Stimulated activated naive B cell treated with anti-CD40 and anti-IgM and Interleukin-4, amounts not matched to agents 10 μg/mL and 1 μg/mL and 100 μg/mL, for 72 hours (primary cell): ENCODE data around the gene PLAGL2.
A peak's percentile ranks its signal among the peaks of the same experiment; 100 is the strongest.

ENCODE experiments used
- ATAC-seq, 2 donors: fragments of 150-1000 bp; cut with Tn5 transposase; replicated peaks; 2 replicates each; pipeline ENCODE4 v1.10.0; 2021; ENCODE audit warnings: moderate library complexity in 1 of 2
- DNase-seq: peaks from one replicate; pipeline ENCODE4 v3.0.0; 2021
- H3K27ac Mint-ChIP-seq: one replicate; pipeline ENCODE4 v1.8.0; 2022; ENCODE audit warnings: mild to moderate bottlenecking, mixed read lengths
- H3K27me3 Mint-ChIP-seq, 2 donors: one replicate each; pipeline ENCODE4 v1.8.0; 2022; ENCODE audit warnings: mixed read lengths in 2 of 2
- H3K36me3 Mint-ChIP-seq, 2 donors: one replicate each; pipeline ENCODE4 v1.8.0; 2022; ENCODE audit warnings: mixed read lengths in 2 of 2, mild to moderate bottlenecking in 1 of 2
- H3K4me1 Mint-ChIP-seq, 2 donors: one replicate each; pipeline ENCODE4 v1.8.0; 2022; ENCODE audit warnings: mixed read lengths in 2 of 2, mild to moderate bottlenecking in 1 of 2
- H3K4me3 Mint-ChIP-seq, 2 donors: one replicate each; pipeline ENCODE4 v1.8.0; 2022; ENCODE audit warnings: mild to moderate bottlenecking in 2 of 2, mixed read lengths in 2 of 2, moderate library complexity in 1 of 2
- H3K9me3 Mint-ChIP-seq, 2 donors: one replicate each; pipeline ENCODE4 v1.8.0; 2022; ENCODE audit warnings: mixed read lengths in 2 of 2, mild to moderate bottlenecking in 1 of 2

The PLAGL2 gene

GRCh38 chr20:32236048-32236533, 28.5 kb upstream of the PLAGL2 start:
- Mint-ChIP-seq H3K27me3 (no peaks in the 10 kb centered on the region), H3K36me3 (peaks cover 46 to 55% of the 10 kb centered on the region in 2 donors), H3K27ac (peak overlapping the region; percentile 31), H3K4me3 (no peak overlapping the region), H3K4me1 (peaks cover 33 to 42% of the 10 kb centered on the region in 2 donors), H3K9me3 (no peaks in the 10 kb centered on the region)
- no peak for DNase-seq
- ATAC-seq, result no peak

GRCh38 chr20:32235331-32236047, 27.9 kb upstream of the PLAGL2 start:
- H3K4me3 Mint-ChIP-seq, result no peak overlapping the region
- peaks cover 52 to 61% of the 10 kb centered on the region in 2 donors for H3K36me3 Mint-ChIP-seq
- H3K27me3 Mint-ChIP-seq, result no peaks in the 10 kb centered on the region
- H3K9me3 Mint-ChIP-seq, result no peaks in the 10 kb centered on the region
- ATAC-seq (no peak), DNase-seq (no peak)
- H3K27ac Mint-ChIP-seq, result peak overlapping the region; percentile 76
- H3K4me1 Mint-ChIP-seq, result peaks cover 37 to 45% of the 10 kb centered on the region in 2 donors

GRCh38 chr20:32234135-32234808, 26.7 kb upstream of the PLAGL2 start:
- H3K9me3 Mint-ChIP-seq, result no peaks in the 10 kb centered on the region
- no peak overlapping the region for H3K4me3 Mint-ChIP-seq
- DNase-seq (no peak), ATAC-seq (no peak)
- H3K27ac Mint-ChIP-seq, result no peak overlapping the region
- H3K4me1 Mint-ChIP-seq, result peaks cover 28 to 33% of the 10 kb centered on the region in 2 donors
- peaks cover 56 to 71% of the 10 kb centered on the region in 2 donors for H3K36me3 Mint-ChIP-seq
- no peaks in the 10 kb centered on the region for H3K27me3 Mint-ChIP-seq

- H3K4me1 Mint-ChIP-seq, result peaks cover 28 to 32% of the 10 kb centered on the region in 2 donors
- H3K36me3 Mint-ChIP-seq, result peaks cover 63 to 79% of the 10 kb centered on the region in 2 donors
- H3K27me3 Mint-ChIP-seq, result no peaks in the 10 kb centered on the region
- no peaks in the 10 kb centered on the region for H3K9me3 Mint-ChIP-seq
- DNase-seq (no peak), ATAC-seq (no peak)
- H3K27ac Mint-ChIP-seq, result peak overlapping the region; percentile 96
- peak overlapping the region in 1 of 2 donors; percentile 62 for H3K4me3 Mint-ChIP-seq
These were observed 25.7 kb upstream of the PLAGL2 start for GRCh38 chr20:32233286-32233685.

GRCh38 chr20:32232326-32232886, 24.9 kb upstream of the PLAGL2 start:
- peak overlapping the region; percentile 46 to 62 for H3K4me3 Mint-ChIP-seq
- DNase-seq (no peak), ATAC-seq (peak; percentile 80 to 86)
- H3K36me3 Mint-ChIP-seq, result peaks cover 69 to 84% of the 10 kb centered on the region in 2 donors
- peaks cover 28 to 32% of the 10 kb centered on the region in 2 donors for H3K4me1 Mint-ChIP-seq
- no peaks in the 10 kb centered on the region for H3K27me3 Mint-ChIP-seq
- no peaks in the 10 kb centered on the region for H3K9me3 Mint-ChIP-seq
- peak overlapping the region; percentile 96 for H3K27ac Mint-ChIP-seq

- Mint-ChIP-seq H3K9me3 (no peaks in the 10 kb centered on the region), H3K4me3 (peak overlapping the region; percentile 20 to 69), H3K36me3 (peaks cover 64 to 82% of the 10 kb centered on the region in 2 donors), H3K27me3 (no peaks in the 10 kb centered on the region), H3K27ac (peak overlapping the region; percentile 96), H3K4me1 (peaks cover 28 to 32% of the 10 kb centered on the region in 2 donors)
- ATAC-seq (peak; percentile 67 to 74), DNase-seq (no peak)
These were observed 24.3 kb upstream of the PLAGL2 start for GRCh38 chr20:32231847-32232246.

- no peak for ATAC-seq
- Mint-ChIP-seq H3K27ac (peak overlapping the region; percentile 96), H3K9me3 (no peaks in the 10 kb centered on the region), H3K4me3 (no peak overlapping the region), H3K27me3 (no peaks in the 10 kb centered on the region), H3K36me3 (peaks cover 61 to 85% of the 10 kb centered on the region in 2 donors), H3K4me1 (peaks cover 28 to 32% of the 10 kb centered on the region in 2 donors)
- no peak for DNase-seq
These were observed 23.7 kb upstream of the PLAGL2 start for GRCh38 chr20:32231245-32231644.

- H3K27me3 Mint-ChIP-seq, result no peaks in the 10 kb centered on the region
- DNase-seq (no peak), ATAC-seq (no peak)
- H3K4me3 Mint-ChIP-seq, result no peak overlapping the region
- peaks cover 60 to 86% of the 10 kb centered on the region in 2 donors for H3K36me3 Mint-ChIP-seq
- peak overlapping the region; percentile 39 for H3K27ac Mint-ChIP-seq
- no peaks in the 10 kb centered on the region for H3K9me3 Mint-ChIP-seq
- H3K4me1 Mint-ChIP-seq, result peaks cover 28 to 32% of the 10 kb centered on the region in 2 donors
These were observed 23.2 kb upstream of the PLAGL2 start for GRCh38 chr20:32230707-32231106.

GRCh38 chr20:32229251-32229747, 21.8 kb upstream of the PLAGL2 start:
- H3K27ac Mint-ChIP-seq, result no peak overlapping the region
- DNase-seq (no peak), ATAC-seq (no peak)
- H3K27me3 Mint-ChIP-seq, result no peaks in the 10 kb centered on the region
- no peaks in the 10 kb centered on the region for H3K9me3 Mint-ChIP-seq
- H3K4me1 Mint-ChIP-seq, result peaks cover 28 to 36% of the 10 kb centered on the region in 2 donors
- H3K4me3 Mint-ChIP-seq, result no peak overlapping the region
- peaks cover 58 to 79% of the 10 kb centered on the region in 2 donors for H3K36me3 Mint-ChIP-seq

GRCh38 chr20:32227744-32228688, 20.5 kb upstream of the PLAGL2 start:
- no peak overlapping the region for H3K4me3 Mint-ChIP-seq
- H3K36me3 Mint-ChIP-seq, result peaks cover 52 to 77% of the 10 kb centered on the region in 2 donors
- no peak for DNase-seq
- peak overlapping the region; percentile 33 for H3K27ac Mint-ChIP-seq
- no peak for ATAC-seq
- no peaks in the 10 kb centered on the region for H3K27me3 Mint-ChIP-seq
- peaks cover 22 to 29% of the 10 kb centered on the region in 2 donors for H3K4me1 Mint-ChIP-seq
- no peaks in the 10 kb centered on the region for H3K9me3 Mint-ChIP-seq

GRCh38 chr20:32227306-32227705, 19.8 kb upstream of the PLAGL2 start:
- no peak overlapping the region for H3K27ac Mint-ChIP-seq
- peaks cover 15 to 22% of the 10 kb centered on the region in 2 donors for H3K4me1 Mint-ChIP-seq
- ATAC-seq (no peak), DNase-seq (no peak)
- H3K9me3 Mint-ChIP-seq, result no peaks in the 10 kb centered on the region
- H3K4me3 Mint-ChIP-seq, result no peak overlapping the region
- H3K27me3 Mint-ChIP-seq, result no peaks in the 10 kb centered on the region
- peaks cover 51 to 77% of the 10 kb centered on the region in 2 donors for H3K36me3 Mint-ChIP-seq

- Mint-ChIP-seq H3K36me3 (peaks cover 48 to 69% of the 10 kb centered on the region in 2 donors), H3K4me1 (peaks cover 8 to 13% of the 10 kb centered on the region in 2 donors), H3K4me3 (no peak overlapping the region), H3K9me3 (no peaks in the 10 kb centered on the region), H3K27me3 (no peaks in the 10 kb centered on the region), H3K27ac (no peak overlapping the region)
- DNase-seq (no peak), ATAC-seq (no peak)
These were observed 18.8 kb upstream of the PLAGL2 start for GRCh38 chr20:32226391-32226790.

- H3K27ac Mint-ChIP-seq, result no peak overlapping the region
- no peak overlapping the region for H3K4me3 Mint-ChIP-seq
- peaks cover 52 to 67% of the 10 kb centered on the region in 2 donors for H3K36me3 Mint-ChIP-seq
- peaks cover 0 to 5% of the 10 kb centered on the region in 2 donors for H3K4me1 Mint-ChIP-seq
- H3K9me3 Mint-ChIP-seq, result no peaks in the 10 kb centered on the region
- DNase-seq, result no peak
- ATAC-seq, result no peak
- no peaks in the 10 kb centered on the region for H3K27me3 Mint-ChIP-seq
These were observed 16.9 kb upstream of the PLAGL2 start for GRCh38 chr20:32224463-32224862.
